Fibroblast of lung (primary cell): ENCODE results near the gene XK.

ENCODE experiments used
- CTCF ChIP-seq, 2 donors: IDR thresholded peaks in 1 of 2; conservative IDR thresholded peaks in 1 of 2; 1 replicate in 1 of 2; 2 replicates in 1 of 2; pipeline ENCODE4 v1.5.1; 2011 to 2012; ENCODE audit warnings: low read length in 2 of 2, control low read depth in 1 of 2, inconsistent platforms in 1 of 2, low read depth in 1 of 2, mild to moderate bottlenecking in 1 of 2
- EZH2 ChIP-seq: IDR thresholded peaks from 2 replicates; pipeline ENCODE4 v1.5.1; 2012; ENCODE audit warnings: low read length, control low read depth, mild to moderate bottlenecking; ENCODE audit errors: missing control alignments

GRCh38 chrX:37651921-37652452 is 33.6 kb upstream of the XK start:
- TF ChIP-seq CTCF (conservative IDR thresholded peaks at IDR 0.05 in 1 of 2, IDR thresholded peaks at IDR 0.05 in 1 of 2; ENCODE audit: low read depth in 1 of 2, low read length in 2 of 2) (no peak), EZH2 (no peak)
